GM21526 (cell line): ENCODE data around the gene TAS2R19.
"Not testable (repeated sequence)": the region's sequence is repeated elsewhere in the genome, so short reads cannot be mapped to it uniquely, and the experiment has no call there.

ENCODE experiments used
- ATAC-seq: cut with Tn5 transposase; IDR thresholded peaks from one replicate; pipeline ENCODE4 v1.9.1; 2021; ENCODE audit warnings: moderate library complexity; ENCODE audit not compliant: unreplicated experiment, low FRiP score

TAS2R19 gene, protein sequence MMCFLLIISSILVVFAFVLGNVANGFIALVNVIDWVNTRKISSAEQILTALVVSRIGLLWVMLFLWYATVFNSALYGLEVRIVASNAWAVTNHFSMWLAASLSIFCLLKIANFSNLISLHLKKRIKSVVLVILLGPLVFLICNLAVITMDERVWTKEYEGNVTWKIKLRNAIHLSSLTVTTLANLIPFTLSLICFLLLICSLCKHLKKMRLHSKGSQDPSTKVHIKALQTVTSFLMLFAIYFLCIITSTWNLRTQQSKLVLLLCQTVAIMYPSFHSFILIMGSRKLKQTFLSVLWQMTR

DNA sequence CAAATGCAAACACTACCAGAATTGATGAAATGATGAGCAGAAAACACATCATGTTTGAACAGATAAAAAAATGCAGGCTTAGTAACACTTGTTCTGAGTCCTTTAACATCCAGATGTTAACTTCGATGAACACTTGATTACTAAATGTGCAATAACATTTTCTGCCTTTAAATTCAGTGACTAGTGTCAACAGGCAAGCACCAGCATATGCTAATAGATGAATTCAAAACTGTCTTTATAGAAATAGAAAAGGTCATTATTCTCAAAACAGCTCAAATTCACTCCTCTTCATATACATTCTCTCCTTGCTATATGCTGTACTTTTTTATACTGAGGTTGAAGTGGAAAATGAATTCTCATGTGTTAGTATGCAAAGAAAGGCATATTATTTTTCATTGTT, at the start of gene TAS2R19:
Gene TAS2R19, minus strand, starts transcription at position 101 of the 400 bp plus-strand sequence. Its CDS starts 49 bp downstream, at position 52.
- no peak for ATAC-seq

DNA sequence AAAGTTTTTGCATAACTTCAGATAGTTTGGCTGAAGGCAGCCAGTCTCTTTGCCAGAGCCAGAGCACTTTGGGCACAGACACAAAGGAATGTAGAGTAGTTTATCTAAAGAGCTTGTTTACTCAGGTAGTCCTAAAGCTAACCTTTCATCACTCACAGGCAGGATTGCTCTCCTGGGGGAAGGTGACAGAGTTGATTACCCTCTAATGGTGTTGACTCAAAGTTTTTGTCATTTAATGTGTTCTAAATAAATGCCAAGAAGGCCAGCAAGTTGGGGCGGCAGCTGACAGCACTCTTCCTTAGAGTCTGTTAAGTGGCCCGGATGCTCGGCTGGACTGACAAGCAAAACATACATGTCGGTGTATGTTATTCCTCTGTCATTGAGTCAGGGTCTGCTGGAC, 49.0 kb upstream of the TAS2R19 start:
- no peak for ATAC-seq

DNA sequence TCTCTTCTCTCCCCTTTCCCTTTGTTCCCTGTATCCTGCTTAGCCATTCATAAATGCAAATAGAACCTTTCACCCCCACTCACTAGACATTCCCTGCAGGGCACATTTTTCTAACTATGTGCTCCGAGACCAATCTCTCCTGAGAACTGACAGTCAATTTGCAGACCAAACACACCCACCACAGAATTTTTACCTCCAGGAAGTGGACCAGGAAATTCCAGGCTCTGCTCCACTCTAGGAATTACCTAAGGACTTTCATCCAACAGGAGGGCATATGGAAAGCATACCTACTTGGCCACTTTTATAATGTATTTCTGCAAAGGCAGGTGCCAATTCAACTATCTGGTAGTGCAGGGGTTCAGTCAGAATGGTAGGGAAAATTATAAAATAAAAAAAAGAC, 48.6 kb upstream of the TAS2R19 start:
- no peak for ATAC-seq

DNA sequence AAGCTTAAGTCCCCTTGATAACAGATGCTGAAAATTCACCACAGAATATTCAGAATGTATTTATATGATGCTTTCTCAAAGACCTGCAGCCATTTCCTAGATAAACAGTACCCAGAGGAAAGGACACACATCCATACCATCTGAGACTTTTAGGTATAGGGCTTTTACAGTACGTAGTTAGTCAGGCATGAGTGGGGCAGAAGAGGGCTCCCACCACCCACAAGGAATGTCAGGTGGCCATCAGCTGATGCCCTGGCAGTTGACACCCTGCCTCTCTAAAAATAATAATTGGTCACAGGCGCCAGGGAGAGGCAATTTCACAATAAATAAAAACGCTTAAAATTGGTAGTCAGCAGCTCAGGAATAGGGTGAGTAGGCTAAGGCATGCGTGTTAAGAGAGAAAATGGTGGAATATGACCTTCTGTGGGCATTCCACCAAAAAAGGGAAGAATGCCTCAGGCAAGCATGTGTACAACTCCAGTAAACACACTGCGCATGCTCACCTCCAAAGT, 47.5 kb upstream of the TAS2R19 start:
- no peak for ATAC-seq

DNA sequence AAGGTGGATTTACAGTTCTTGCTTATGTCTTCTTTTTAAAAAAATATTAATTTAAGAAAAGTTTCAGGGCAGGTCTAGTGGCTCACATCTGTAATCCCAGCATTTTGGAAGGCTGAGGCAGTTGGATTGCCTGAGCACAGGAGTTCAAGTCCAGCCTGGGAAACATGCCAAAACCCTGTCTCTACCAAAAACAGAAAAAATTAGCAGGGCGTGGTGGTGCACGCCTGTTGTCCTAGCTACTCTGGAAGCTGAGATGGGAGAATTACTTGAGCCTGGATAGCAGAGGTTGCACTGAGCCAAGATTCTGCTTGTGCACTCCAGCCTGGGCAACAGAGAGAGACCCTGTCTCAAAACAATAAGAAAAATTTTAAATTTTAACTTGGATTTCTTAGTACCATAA, 45.1 kb upstream of the TAS2R19 start:
- no peak for ATAC-seq

DNA sequence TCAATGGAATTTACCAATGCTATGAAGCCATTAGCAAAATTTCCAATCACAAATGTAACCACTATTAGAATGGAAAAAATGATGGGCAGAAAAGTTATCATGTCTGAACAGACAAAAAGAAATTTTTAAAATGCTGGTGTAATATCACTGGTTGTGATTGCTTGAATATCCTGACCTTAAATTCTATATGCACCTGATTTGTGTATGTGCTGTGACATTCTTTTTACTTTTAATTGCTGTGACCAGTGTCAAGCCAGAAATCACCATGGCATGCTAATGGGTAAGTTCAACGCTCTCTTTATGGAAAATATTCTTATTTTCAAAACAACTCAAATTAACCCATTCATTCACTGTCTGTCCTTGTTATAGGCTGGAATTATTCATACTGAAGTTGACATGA, 39.8 kb upstream of the TAS2R19 start, which contains the start of gene TAS2R46:
Gene TAS2R46, minus strand, starts transcription at position 101 of the 400 bp plus-strand sequence. Its CDS starts 0 bp downstream, at position 101.
- not testable (repeated sequence) for ATAC-seq

DNA sequence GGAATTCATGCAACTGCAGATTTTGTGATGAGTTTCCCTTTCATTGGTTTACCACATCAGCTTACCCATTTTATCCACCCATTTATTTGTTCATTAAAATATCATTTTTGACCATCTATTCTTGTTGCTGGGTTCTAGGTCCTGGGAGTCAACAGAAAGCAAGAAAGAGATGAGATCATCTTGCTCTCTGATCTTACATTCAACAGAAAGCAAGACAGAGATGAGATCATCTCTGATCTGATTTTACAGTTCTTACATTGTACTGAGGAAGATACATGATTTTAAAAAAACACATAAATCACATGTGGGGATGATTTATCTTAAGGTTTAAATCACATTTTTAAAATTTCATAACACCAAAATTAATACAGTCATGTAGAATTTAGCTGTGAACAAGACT, 37.4 kb upstream of the TAS2R19 start:
- no peak for ATAC-seq

DNA sequence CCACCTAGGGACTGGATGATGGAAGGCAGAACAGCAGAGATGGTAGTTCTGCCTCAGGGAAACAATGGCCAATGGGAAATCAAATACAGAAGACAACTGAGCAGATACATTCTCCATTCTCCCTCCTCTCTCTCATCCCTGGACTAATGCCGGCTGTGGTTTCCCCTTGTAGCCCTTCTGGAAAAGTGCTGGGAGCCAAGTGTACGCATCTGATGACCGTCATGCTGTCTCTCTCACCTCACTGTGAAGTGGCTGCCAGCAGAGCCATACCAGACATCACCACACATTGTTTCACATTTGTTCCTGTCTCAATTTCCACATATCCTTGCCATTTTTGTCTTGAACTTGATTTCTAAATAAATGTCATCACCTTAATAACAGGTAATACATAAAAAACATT, 36.6 kb upstream of the TAS2R19 start:
- ATAC-seq, result no peak

DNA sequence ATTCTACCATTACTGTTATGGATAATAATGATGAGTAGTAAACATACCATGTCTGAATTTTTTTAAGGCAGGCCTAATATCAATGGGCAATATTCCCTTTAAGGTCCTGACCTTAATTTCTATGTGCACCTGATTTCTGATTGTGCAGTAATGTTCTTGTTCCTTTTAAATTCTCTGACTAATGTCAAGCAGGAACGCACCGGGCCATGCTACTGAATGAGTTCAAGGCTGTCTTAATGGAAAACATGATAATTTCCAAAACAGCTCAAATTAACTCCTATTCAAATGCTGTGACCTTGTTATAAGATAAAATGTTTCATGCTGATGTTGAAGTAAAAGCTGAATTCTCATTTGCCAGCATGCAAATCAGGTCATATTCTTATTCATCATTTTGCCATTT, 32.9 kb upstream of the TAS2R19 start:
- no peak for ATAC-seq

DNA sequence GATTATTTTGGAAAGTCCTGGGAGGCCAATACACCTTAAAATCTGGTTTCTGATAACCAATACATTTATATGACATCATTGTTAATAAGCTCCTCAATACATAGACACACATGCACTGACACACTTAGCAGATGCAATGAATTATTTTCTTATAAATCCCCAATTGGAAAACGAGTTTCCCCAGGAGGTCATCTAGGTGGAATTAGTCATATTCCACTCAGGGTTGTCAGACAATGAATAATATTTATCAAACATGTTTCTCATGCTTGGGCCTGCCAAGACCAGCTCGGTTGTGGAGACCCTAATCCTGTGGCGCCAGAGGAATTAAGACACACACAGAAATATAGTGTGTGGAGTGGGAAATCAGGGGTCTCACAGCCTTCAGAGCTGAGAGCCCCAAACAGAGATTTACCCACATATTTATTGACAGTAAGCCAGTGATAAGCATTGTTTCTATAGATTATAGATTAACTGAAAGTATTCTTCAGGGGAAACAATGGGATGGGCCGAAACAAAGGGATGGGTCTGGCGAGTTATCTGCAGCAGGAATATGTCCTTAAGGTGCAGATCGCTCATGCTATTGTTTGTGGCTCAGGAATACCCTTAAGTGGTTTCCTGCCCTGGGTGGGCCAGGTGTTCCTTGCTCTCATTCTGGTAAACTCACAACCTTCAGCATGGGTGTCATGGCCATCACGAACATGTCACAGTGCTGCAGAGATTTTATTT, 27.5 kb upstream of the TAS2R19 start:
- ATAC-seq, result not testable (repeated sequence)

DNA sequence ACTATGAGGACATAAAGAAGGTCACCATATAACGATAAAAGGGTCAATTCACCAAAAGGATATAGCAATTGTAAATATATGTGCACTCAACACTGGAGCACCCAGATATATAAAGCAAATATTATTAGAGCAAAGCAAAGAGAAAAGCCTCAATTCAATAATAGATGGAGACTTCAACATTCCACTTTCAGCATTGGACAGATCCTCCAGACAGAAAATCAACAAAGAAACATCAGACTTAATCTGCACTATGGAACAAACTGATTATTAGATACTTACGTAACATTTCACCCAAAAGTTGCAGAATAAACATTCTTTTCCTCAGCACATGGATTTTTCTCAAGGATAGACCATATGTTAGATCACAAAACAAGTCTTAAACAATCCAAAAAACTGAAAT, 18.9 kb upstream of the TAS2R19 start:
- not testable (repeated sequence) for ATAC-seq

DNA sequence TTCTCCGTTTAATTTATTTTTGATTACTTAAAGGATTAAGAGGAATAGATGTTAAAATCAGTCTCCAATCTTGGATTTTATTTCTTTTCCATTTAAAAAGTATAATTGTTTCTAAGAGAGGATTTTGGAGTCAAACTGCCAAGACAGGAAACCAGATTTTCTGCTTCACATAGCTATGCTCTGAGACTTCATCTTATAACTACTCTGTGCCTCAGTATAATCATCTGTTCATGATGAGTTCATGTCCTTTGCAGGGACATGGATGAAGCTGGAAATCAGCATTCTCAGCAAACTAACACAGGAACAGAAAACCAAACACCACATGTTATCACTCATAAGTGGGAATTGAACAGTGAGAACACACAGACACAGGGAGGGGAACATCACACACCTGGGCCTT, 17.7 kb upstream of the TAS2R19 start:
- ATAC-seq, result no peak

DNA sequence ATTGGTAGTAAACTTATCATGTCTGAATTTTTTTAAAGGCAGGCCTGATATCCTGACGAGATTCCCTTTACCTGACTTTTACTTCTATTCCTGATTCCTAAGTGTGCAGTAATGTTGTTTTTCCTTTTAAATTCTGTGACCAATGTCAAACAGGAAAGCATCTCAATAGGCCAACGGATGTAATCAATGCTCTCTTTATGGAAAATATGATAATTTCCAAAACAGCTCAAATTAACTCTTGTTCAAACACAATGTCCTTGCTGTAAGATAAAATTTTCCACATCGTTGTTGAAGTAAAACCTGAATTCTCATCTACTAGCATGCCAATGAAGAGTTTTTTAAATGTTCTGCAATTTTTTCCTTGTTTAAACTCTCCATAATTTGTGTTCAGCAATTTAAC, 16.8 kb upstream of the TAS2R19 start:
- no peak for ATAC-seq

DNA sequence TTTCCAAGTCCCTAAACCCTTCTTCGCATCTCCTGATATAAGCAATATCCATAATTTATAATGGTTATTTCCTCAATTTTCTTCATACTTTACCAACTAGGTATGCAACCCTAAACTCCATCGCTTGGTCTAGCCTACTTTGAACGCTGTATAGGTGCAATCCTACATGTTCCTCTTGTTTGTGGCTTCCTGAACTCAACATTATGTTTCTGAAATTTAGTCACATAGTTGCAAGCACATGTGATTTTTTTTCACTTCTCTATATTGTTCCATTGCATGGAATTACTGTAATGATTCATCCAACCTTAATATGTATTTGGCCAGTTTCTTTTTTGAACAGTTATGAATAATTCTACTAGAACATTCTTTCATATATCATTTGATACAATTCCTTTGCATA, 11.5 kb upstream of the TAS2R19 start:
- ATAC-seq, result not testable (repeated sequence)

DNA sequence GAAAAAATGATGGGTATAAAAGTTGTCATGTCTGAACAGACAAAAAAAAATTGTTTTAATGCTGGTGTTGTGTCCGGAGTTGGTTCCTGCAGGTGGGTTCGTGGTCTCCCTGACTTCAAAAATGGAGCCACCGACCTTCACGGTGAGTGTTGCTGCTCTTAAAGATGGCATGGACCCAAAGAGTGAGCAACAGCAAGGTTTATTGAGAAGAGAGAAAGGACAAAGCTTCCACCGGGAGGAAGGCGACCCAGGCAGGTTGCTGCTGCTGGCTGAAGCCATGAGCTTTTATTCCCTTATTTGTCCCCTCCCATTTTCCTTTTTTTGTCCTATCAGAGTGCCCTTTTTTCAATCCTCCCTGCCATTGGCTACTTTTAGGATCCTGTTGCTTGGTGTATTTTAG, 8.9 kb upstream of the TAS2R19 start, which contains the start of gene TAS2R31:
Gene TAS2R31, minus strand, starts transcription at position 101 of the 400 bp plus-strand sequence. Its CDS starts 72 bp downstream, at position 29.
- ATAC-seq, result no peak

DNA sequence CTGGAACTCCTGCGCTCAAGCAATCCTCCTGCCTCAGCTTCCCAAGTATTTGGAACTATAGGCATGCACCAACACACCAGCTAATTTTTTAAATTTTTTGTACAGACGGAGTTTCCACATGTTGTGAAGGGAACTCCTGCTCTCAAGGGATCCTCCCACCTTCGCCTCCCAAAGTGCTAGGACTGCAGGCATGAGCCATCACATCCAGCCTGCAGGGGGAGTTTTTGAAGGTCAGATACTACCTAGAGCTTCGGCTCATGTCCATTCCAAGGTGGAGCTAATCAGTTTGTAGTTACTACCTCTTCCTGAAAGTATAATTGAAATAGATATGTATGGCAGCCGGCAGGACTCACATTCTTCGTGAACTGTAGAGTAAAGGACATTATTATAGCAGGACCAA, 3.7 kb upstream of the TAS2R19 start:
- ATAC-seq, result no peak

DNA sequence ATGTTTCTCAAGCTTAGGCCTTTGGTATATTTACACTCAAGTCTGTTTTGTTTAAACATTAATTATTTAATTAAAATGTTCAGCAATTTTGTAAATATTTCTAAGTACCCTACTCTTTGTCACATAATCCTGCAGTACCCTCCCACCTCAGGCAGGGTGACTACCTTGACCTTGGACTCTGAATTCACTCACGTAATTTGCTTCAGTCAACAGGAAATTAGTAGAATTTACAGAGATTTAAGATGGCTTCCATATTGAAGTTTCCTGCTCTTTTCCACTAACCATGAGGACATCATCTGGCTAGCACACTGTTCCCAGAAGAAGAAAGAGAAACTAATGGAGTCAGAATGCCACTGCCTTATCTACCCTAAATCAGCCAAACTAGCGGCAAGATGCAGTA, 967 bp upstream of the TAS2R19 start:
- no peak for ATAC-seq

DNA sequence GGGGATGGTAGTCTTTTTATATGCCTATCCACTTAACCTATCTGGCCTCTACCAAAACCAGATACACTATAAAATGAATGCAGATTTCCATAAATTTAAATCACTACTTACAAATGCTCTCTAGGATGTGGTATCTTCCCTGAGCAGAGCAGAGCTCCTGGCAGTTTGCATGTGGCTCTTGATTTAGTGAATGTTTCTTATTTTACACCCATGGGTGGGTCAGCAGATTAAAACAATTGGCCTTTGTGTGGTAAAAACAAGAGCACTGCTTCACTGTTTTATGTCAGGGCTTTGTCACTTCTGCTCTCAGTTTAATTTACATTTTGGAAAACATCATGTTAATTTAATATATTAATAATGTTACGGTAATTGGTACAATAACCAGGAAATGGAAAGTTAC, 5.5 kb downstream of the TAS2R19 start:
- ATAC-seq, result no peak

DNA sequence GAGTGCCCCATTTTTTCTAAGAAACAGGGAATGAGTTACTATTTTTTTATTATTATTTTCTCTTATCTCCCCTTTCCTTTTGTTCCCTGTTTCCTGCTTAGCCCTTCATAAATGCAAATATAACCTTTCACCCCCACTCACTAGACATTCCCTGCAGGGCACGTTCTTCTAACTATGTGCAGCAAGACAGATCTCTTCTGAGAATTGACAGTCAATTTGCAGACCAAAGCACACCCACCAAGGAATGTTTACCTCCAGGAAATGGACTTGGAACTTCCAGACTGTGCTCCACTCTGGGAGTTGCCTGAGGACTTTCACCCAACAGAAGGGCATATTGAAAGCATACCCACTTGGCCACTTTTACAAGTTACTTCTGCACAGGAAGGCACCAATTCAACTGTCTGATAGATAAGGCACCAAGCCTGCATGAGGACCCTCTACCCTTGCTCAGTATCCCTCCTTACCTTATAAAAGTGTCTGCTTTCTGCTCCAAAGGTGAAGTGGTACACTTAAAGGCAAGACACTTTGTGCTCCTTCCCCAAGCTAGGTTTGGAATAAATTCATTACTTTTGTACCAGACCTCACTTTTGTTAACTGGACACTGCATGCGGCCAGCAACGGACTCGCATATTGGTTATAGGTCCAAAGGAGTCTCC, 6.5 kb downstream of the TAS2R19 start:
- ATAC-seq, result no peak

DNA sequence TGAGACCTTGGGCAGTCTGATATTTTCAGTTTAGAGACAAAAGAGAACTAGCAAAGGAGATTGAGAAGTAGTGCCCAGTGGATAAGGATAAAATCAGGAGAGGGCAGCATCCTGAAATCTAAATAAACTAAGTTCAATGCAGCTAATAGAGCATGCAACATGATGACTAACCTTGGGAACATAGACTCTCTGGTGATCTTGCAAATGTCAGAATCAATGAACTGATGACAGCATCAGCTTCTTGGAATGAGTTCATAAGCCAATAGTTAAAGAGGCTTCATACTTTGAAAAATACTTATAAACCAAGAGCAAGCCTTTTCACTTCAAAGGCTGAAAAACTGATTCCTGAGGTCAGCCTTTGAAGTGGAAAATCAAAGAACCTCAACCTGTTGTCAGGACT, 8.2 kb downstream of the TAS2R19 start:
- ATAC-seq, result no peak

DNA sequence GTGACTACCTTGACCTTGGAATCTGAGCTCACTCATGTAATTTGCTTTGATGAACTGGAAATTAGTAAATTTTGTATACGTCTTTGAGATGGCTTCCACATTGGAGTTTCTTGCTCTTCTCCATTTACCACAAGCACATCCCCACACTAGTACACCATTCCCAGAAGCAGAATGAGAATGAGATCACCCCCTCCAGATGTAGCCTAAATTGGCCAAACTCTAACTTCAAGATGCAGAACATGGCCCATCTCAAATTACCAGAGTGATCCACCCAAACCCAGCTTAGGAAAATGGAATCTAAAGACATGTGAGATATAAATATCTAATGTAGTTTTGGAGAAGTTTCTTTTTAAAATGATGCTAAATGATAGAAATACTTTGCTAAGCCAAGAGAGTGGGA, 14.8 kb downstream of the TAS2R19 start:
- no peak for ATAC-seq
